Activated CD4-positive, alpha-beta T cell treated with anti-CD3 and anti-CD28 coated beads, Interleukin-10, Interleukin-2, amounts not matched to agents 100 ng/mL and 50 ng/mL, durations not matched to agents 16 hours and 8 hours (primary cell): Measurements from ENCODE around the gene DAW1.
A peak's percentile ranks its signal among the peaks of the same experiment; 100 is the strongest.
"Not testable (repeated sequence)": the region's sequence is repeated elsewhere in the genome, so short reads cannot be mapped to it uniquely, and the experiment has no call there.

ENCODE experiments used
- DNase-seq: peaks from one replicate; pipeline ENCODE4 v3.0.0-alpha.2; 2020

DAW1 gene

DNA sequence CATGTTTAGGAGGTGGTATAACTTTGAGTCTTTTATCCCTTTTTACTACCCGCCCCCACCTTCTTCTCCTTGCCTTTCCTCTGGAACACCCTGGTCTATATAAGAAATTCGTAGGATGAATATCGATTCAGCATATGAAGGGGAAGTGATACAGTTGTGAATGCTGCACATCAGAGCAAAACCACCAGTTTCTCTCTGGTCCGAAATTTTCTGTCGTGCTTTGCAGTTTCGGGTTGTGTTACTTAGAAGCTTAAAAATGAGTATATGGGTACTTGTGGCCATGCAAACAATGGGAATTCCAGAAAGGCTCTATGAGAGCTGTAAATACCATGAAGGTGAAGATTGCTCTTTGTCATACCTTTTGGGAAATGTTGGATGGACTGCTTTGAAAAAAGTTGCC is 60.6 kb downstream of the DAW1 start:
- no peak for DNase-seq

DNA sequence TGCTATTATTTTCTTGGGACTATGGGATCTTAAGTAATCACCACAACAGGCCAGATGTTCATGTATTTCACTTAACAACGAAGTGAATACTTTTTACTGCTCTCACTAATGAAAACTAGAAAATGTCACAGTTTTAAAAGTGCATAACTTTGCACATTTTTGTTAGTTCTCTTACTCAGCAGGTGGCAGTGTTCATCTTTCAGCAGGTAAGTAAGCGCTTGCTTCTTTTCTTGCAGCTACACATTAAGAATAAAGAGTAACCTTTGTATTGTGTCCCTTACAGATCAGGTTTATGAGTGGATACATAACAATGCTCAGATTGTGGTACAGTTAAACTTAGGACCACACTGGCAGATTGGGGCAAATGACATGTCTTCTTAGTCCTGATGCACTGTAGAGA is 61.0 kb downstream of the DAW1 start:
- DNase-seq = no peak

DNA sequence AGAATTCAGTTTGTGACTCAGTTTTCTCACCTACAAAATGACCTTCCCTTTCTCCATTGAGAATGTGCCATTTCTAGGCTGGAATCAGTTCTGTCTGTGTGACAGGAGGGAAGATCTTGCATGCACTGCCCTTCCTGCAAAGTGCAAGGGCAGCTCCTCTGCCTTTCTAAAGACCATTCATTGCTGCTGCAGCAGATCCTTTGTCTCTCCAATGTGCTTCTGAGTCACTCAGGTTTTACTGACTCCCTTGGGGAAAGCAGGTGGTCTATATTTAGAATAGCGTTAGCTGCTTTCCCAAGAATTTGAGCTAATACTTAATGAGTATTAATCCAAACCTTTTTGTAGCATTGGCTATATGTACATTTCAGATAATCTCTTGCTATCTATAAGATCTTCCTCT is 62.5 kb downstream of the DAW1 start:
- DNase-seq = no peak

DNA sequence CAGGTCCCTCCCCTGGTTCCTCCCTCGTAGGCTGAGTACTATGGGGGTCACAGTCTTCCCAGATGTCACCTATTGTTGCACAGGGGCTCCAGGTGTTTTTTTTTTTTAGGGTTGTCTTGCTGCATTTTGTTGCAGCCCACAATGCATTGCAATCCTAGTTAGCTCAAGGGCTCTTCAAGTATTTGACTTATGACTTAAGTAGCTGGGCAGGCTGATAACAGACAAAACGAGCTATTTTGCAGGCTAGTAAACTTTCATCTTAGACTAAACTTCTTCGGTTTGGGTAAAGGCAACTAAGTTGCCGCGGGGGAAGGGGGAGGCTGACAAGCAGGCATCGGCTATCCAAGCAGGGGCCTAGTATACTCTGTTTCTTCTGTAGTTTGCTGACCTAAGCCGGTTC is 64.8 kb downstream of the DAW1 start:
- DNase-seq = not testable (repeated sequence)

DNA sequence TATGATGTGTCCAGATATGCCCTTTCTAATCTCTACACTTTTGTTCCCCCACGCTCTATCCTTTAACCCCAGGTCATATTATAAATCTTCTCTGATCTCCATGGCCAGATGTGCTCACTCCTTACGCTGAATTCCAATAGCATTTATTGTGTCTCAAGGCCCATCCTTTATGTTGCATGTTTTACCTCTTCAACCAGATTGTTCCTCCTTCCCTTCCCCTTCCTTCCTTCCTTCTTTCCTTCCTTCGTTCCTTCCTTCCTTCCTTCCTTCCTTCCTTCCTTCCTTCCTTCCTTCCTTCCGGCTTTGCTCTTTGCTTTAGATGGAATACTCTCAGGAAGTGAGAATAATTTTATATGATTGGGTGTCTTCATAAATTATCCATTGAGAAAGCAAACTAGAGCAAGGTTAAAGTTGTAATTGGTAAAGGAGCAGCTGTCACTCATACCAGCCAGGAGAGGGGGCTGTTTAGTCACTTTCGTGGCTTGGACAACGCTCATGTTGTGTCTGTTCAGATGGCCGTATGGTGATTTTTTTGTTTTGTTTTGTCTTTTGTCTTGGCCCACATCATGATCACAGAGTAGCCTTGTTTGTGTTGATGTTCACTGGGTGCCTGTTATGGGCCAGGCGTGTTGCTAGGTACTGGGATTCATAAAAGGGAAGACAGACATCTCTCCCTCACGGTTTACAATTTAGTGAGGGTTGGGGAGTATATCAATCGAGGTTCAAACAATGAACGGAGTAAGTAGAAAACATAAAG is 68.0 kb downstream of the DAW1 start:
- peak; percentile 14 for DNase-seq

DNA sequence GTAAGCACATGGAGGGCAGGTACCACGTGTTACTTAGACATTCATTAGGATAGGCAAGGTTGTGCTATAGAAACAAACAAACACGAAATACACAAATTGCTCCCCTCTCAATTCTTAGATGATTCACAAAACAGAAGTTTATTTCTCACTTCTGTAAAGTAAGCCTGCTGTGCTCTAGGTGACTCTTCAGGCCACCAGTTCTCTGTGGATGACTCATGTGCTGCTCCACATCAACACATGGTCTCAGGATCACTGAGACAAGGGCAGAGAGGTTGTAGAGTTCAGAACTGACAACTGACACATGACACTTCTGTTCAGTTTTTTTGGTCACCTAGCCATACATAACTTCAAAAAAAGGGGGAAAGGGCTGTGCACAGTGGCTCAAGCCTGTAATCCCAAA is 70.6 kb downstream of the DAW1 start:
- peak; percentile 11 for DNase-seq

DNA sequence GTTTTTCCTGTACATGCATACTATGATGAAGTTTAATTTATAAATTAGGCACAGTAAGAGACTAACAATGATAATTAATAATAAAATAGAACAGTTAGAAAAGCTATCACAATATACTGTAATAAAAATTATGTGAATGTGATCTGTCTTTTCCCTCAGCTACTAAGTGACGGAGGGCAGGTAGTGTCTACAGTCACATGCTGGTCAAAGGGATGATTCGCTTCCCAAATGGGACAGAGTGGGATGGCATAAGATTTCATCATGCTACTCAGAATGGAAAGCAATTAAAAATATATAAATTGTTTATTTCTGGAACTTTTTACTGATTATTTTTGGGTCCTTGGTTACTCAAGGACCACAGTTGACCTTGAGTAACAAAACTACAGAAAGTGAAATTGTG is 71.5 kb downstream of the DAW1 start:
- DNase-seq = no peak

DNA sequence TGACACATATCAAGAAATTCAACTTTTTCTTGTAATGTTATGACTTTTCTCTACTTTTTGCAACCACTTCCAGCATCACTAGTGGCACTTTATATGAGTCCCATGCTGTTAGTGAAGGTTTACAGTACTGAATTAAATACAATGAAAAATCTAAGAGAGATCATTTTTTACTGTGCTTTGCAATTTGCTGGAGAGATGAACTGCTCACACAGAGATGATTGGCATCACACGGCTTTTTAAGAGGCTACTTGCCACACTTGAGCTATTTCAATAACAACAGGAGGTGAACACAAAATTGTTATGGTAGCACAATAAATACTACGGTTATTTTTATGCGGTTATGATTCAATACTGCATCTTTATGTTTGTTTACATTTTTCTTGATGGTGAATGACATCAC is 88.9 kb downstream of the DAW1 start:
- DNase-seq = no peak

DNA sequence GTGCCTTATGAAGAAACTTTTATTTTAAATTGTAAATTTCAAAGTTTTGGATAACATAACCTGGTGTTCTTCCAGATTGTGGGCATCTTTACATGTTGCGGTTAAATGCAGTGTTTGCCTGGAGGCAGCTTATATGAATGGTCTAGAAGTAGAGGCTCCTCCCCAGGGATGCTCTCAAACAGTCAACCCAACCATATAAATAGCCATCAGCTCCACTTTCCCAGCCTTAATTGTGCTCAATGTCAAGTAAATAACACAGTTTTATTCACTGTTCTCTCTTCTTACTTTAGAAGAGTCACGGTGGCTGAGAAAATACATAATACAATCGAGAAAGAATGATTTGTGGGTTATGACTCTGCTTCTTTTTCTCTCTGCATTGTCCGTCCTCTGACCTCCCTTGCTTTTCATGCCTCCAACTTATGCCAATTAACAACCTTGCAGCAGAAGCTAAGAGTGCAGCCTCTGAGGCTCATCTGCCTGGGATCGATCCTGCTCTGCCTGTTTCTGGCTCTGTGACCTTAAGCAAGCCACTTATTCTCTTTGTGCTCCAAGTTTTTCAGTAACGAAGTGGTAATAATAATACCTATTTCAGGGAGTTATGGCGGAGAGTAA is 100.3 kb downstream of the DAW1 start:
- DNase-seq = no peak

DNA sequence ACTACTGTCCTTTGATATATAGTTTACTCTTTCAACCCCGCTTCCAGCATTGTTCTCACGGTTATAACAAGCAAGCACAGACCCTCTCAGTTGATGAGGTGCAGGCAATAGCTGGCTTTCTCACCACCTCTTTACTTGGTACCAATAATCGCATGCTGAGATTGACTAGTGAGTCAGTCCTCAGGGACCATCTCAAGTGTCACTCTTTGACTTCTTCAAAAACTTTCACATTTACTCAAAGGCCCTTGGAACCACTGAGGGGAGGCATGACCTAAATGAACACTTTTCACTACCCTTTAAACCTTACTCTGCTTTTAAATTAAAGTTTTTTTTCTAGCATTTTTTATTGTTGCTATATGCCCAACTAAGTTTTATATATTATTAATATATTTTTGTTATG is 101.8 kb downstream of the DAW1 start:
- no peak for DNase-seq
